Stimulated activated CD4-positive, alpha-beta T cell treated with anti-CD3 and anti-CD28 coated beads, Interleukin-12 subunit alpha, Interleukin-12 subunit beta, amount 100 ng/mL, for 48 hours (primary cell): ENCODE data around the gene PML.

Source experiments
- DNase-seq, 3 donors: peaks; one replicate each; pipeline ENCODE4 v3.0.0-alpha.2; 2020; ENCODE audit warnings: low read depth in 2 of 3, low spot score in 1 of 3

PML gene

GRCh38 chr15:73994413-73994883 lies at the start of gene PML:
Gene PML, plus strand, starts transcription at chr15:73994716. Its CDS starts 97 bp downstream, at chr15:73994813.
- peak; percentile 90 to 94 (median 93) for DNase-seq

DNA sequence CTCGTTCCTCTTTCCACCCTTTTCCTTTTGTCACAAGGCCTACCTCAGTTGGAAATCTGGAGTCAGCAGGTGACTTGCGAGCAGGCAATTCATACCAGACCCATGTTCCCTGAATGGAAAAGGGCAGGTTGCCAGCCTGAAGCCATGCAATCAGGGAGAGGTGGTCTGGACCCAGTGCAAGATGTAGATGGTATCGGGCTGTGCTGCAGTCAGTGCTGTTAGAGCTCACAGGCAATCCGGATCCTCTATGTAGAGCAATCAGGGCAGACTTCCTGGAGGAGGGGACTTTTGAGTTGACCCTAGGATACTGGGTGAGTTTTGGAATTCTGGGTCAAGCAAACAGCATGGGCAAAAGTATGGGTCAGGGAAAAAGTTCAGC lies 49.4 kb upstream of the PML start:
- no peak for DNase-seq

- no peak for DNase-seq
These were observed 48.3 kb upstream of the PML start for GRCh38 chr15:73946046-73946721.

- no peak for DNase-seq
These were observed 47.6 kb upstream of the PML start for GRCh38 chr15:73946795-73947370.

- DNase-seq, result no peak
These were observed 46.9 kb upstream of the PML start for GRCh38 chr15:73947651-73948050.

DNA sequence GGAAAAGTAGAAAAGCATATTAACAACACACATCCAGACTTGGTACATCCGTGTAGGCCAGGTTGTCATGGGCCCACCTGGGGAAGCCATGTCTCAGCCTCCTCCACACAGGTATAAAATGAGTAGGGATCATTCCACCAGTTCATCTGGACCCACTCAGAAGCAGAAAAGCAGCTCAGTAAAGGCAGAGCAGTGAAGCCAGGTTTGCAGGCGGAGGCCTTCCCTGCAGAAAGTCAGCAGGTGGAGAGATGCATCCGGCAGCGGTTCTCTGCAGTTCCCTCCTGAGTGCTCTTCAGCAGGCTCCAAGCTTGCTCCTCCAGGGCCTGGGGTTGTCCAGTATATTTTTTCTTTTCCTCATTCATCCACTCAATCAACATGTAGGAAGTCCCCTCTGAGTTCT lies 46.1 kb upstream of the PML start:
- no peak for DNase-seq

- no peak for DNase-seq
These were observed 45.5 kb upstream of the PML start for GRCh38 chr15:73948982-73949381.

DNA sequence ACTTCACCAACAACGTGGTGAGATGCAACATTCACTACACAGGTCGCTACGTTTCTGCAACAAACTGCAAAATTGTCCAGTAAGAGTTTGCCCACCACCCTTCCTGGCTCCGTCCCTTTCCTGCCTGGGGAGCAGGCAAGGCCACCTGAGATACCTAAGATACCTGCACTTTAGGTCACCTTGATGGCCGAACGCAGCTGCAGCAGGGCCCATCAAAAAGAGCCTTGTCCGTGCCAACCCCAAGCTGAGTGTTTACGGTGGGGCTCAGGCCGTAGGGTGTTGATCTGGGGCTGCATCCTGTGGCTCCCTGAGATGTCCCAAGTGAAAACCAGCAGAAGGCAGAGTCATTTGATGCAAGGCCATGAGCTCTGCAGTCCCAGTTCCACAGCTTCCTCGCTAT lies 45.0 kb upstream of the PML start:
- no peak for DNase-seq

DNA sequence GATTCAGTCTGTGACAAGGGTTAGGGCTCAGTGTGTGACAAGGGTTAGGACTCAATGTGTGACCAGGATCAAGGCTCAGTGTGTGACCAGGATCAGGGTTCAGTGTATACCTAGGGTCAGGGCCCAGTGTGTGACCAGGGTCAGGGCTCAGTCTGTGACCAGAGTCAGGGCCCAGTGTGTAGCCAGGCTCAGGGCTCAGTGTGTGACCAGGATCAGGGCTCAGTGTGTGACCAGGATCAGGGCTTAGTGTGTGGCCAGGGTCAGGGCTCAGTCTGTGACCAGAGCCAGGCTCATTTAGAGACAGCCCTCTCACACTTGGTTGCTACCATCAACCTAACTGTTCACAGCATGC lies 44.1 kb upstream of the PML start:
- DNase-seq, result no peak

- peak; percentile 41 to 63 (median 59) for DNase-seq
These were observed 43.5 kb upstream of the PML start for GRCh38 chr15:73950831-73951561.

DNA sequence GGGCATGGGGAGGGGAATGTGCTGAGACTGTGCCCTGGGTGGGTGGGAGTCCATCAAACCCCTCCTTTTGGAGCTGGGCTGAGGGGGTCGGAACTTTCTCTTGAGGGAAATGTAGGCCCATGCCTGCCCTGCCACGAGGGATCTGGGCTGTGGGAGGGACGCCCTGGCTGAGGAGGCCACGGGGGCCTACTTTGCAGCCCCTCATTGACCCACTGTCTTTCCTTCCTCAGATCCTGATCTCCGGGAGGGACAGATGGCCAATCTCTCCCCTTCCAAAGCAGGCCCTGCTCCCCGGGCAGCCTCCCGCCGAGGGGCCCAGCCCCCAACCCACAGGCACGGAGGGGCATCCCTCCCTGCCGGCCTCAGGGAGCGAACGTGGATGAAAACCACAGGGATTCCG lies 42.9 kb upstream of the PML start:
- no peak for DNase-seq

DNA sequence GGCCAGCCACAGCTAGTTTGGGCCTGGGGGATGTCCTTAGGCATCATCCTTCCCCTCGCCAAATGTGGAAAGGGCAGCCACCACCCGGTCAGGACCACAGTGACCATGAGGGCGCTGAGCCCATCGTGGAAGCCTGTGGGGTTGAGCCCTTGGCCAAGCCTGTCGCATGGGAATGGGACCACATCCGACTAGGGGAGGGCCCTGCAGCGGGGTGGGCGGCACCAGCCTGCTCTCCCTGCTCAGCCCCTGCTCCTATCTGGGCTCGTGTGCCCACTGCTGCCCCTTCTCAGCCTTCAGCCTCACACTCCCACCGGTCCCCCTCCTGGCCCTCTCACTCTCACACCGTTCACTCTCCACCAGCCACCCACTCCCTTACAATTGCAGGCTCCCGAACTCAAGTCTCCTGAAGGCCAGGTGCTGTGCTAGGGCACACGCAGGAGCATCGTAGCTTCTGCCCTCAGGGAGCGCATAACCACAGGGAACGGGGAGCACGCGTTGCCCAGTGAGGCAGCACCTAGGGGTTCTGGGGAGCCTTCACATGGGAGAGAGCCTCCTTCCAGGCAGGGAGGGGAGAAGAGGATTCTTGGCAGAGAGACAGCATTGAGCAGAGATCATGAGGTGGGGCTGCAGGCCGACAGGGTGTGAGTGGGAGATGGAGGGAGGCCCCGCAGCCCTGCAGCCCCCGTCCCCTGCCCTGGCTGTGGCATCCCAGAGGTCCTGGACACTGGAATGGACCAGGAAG lies 42.2 kb upstream of the PML start:
- DNase-seq, result no peak

- no peak for DNase-seq
These were observed 41.4 kb upstream of the PML start for GRCh38 chr15:73952913-73953750.

DNA sequence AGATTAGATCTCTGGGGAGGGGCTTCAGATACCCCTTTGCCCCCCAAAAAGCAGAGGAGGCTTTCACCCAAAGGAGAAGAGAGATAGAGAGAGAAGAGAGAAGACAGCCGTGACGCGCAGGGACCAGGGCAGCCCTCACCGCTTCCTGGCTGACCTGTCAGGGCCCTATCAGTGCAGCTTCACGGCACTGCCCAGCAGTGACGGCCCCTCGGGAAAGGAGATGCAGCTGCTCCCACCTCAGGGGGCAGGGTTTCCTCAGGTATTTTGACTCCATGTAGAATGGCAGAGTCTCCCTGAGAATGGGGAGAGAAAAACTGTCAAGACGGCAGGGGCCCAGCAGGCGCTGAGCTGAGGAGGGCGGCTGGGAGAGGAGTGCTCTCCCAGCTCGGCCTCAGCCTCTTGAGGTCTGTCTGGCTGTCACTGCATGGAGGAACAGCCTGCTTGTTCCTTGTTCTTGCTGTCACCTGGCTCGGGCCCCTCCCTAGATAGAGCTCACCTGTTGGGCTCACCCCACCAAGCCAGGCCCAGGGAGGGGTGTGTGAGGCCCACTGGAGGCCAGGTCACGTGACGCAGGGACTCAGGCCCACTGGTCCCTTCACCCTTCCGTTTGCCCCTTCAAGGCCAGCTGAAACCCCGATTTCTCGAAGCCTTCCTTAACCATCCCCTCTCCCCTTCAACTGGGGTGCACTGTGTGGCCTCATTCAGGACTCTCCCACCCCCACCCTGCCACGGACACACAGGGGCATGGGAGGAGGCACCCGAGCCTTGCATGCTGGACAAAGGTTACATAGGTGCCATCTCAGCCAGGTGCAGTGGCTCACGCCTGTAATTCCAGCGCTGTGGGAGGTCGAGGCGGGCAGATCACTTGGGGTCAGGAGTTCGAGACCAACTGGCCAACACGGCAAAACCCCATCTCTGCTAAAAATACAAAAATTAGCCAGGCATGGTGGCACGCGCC lies 40.0 kb upstream of the PML start:
- no peak for DNase-seq

DNA sequence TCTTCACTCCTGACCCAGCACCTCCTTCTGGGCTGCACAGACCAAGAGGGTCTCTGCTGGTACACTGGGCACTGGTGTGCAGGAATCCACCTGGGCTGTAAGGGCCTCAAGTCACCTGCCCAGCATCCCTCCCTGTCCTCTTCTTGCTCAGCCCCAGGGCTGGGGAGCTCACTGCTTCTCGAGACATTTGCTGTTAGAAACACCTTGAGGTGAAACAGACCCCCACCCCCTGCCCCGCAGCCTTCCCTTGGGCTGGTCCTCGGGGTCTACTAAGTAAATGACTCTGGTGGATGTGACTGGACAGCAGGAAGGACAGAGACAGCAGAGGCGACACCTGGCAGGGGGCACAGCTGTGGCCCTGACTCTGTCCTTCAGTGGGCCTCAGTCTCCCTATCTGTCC lies 39.2 kb upstream of the PML start:
- no peak for DNase-seq

GRCh38 chr15:73955861-73956742 lies 38.4 kb upstream of the PML start:
- DNase-seq, result no peak

GRCh38 chr15:73956743-73957135 lies 37.8 kb upstream of the PML start:
- no peak for DNase-seq

DNA sequence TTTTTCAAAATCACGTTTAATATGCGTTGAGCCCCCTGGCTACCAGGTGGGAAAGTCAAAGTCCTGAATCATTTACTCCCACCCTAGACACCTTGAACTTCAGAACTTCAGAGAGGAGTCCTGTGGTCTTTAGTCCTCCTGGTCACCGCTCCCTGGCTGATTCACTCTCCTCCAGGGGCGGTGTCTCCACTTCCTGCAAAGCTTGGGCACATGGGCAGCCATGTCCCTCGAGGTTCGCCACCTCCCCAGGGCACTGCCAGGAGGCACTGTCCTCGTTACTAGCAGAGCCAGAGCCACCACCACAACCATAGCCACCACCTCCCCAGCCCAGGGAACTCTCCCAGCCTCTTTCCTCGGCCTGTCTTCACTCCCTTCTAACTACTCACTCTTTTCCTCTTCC lies 37.2 kb upstream of the PML start:
- no peak for DNase-seq

GRCh38 chr15:73957785-73958184 lies 36.7 kb upstream of the PML start:
- DNase-seq, result no peak
